Activated T-helper 1 cell treated with anti-CD3 and anti-CD28 coated beads, Interleukin-2, amount 50 U/mL, for 16 hours (primary cell): ENCODE data around the gene RTTN.

Source experiments
- DNase-seq, 2 donors: peaks; one replicate each; pipeline ENCODE4 v3.0.0-alpha.2; 2020; ENCODE audit warnings: low read depth in 1 of 2, low spot score in 1 of 2

The RTTN gene

GRCh38 chr18:70028084-70028483 lies 177.4 kb downstream of the RTTN start:
- DNase-seq: no peak

GRCh38 chr18:70025580-70025979 lies 179.9 kb downstream of the RTTN start:
- DNase-seq: no peak

DNA sequence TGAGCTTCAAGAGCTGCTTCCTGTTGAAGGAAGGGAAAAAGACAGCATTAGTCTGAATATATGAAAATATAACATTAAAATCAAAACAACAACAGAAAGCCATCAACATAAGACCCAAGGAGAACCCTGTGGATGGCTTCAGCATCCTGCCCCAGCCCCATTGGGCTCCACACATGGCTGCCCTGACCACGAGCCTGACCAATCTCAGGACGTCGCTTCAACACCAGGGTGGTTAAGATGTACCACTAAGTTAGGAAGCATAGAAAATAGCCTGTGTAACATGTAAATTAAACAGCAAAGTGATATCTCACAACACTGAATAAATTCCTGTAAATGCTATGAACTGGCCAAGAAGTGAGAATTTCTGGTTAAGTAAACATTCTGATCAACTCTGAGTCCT lies 180.7 kb downstream of the RTTN start:
- DNase-seq: no peak

DNA sequence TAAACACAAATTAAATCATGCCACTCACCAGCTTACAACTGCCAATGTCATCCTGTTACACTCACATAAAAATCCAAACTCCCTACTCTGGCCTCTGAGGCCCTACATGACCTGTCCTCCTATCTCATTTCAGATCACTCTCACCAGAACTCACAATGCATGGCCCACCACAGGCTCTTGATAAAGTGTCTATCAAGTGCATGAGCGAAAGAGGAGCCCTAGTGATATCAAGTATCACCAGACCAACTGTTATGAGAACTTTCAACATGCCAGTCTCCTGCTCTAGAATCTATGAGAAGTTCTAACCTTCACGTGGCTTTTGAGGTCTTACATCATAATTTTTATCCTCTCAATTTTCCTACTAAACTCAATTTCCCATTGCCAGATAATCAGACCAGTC lies 181.4 kb downstream of the RTTN start:
- no peak for DNase-seq

GRCh38 chr18:70022636-70023035 lies 182.9 kb downstream of the RTTN start:
- DNase-seq: no peak

DNA sequence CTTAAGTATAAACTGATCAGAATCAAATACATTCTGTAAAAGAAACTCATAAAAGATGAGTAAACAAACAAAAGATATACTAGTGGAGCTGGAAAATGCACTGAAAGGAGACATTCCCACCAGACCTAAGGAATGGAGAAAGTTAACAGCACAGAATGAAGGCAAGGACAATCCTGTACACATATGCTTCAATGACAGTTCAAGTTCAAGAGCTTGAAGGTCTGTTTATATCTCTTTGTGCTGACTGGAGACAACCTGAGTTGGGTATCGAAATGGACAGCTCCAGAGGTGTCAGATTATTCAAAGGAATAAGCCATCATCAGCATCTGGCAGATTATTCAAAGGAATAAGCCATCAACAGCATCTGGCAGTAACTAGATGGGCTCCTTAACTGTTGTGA lies 184.0 kb downstream of the RTTN start:
- DNase-seq: no peak

DNA sequence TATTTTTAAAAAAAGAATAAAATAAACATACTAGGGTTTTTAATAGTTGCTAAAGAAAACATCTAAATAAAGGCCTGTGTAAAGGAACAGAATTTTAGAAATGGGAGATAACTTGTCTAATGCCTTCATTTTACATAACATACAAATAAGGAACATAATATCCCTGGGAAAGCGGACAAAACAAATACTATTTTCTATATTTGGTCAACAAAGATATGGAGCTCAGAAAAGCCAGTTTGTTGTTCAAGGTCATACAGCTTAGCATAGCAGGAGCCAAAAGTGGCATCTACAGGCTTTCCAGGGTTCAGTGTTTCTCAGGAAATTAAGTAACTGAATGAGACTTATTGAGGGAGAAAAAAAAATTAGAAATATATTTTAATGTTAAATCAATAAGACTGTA lies 184.4 kb downstream of the RTTN start:
- DNase-seq: no peak

GRCh38 chr18:70019991-70020390 lies 185.5 kb downstream of the RTTN start:
- DNase-seq: no peak

DNA sequence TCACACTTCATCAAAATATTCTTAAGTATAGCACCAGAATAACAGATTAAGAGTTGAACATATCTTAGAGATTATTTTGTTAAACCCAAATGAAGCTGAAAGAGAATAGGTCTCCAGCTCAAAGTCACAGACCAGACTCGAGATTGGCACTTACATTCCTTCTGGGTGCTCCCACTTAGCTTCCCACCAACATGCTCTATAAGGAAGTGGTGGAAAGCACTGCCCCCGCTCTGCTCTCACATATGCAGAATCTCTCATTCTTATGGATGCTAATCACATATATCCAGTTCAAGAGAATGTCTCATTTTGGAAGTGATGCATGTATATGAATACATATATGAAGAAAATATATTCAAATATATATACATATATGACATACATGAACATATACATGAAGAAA lies 186.4 kb downstream of the RTTN start:
- no peak for DNase-seq

DNA sequence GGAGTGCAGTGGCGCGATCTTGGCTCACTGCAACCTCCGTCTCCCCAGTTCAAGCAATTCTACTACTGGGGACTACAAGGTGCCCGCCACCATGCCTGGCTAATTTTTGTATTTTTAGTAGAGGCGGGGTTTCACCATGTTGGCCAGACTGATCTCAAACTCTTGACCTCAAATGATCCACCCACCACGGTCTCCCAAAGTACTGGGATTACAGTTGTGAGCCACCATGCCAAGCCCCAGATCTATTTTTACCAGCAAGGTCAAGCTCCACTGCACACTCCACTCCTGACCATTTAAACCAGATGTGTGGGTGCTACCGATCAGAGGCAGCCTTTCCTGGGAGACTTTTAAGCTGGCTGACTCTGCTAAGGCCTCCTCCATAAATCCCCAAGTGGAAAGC lies 190.4 kb downstream of the RTTN start:
- DNase-seq: no peak

DNA sequence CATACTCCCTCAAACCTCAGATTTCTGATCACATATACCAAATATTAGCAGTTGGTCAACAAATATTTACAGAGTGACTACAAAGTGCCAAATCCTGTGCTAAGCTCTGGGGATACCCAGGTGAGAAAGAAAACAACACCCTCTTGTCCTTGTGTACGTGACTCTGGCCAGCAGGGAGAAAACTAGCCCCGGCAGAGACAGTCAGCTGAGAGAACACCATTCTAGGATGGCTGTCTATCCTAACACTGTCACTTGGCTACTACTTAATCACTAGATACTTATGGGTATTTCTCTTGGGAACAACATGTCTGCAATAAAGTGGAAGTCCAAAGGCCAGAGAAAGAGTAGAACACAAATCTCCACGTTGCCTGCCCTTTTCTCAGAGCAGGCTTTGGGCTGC lies 199.9 kb downstream of the RTTN start:
- no peak for DNase-seq

GRCh38 chr18:70004696-70005095 lies 200.8 kb downstream of the RTTN start:
- no peak for DNase-seq

DNA sequence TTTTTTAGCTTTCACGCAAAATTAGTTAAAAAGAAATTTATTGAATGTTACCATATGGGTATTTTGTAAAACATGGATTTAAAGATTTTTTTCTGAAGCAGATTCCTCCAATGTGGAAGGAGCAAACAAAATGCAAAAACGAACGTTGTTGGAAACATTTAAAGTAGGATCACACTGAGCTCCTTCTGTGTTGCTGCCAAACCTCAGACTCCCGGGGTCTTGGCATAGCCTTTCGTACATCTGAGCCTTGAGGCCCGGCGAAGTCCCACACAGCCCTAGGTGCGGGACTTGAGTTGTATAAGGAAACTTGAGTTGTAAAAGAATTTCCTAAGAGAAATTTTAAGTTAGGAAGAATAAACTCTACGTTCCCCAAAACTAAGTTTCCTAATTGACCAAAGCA lies 205.8 kb downstream of the RTTN start:
- DNase-seq: no peak

DNA sequence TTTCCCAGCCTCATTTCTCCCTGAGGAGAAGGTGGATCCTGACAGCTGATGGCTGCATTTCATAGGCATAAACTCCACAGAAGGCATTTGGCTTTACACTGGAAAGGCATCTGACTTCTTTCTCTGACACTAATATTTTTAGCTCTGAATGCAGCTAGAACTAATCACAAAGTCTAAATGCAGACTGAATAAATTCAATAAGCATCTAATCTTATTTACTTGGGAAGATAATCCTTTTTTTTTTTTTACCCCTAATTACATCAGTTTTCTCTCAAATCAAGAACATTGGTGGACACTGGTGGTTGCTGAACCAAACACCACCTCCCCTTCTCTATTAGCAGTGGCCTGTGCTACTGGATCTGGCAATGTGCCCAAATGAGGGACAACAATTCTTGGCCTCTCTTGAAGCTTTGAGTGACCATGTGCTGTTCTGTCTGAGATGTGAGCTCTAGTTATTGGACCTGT lies 206.9 kb downstream of the RTTN start:
- no peak for DNase-seq

DNA sequence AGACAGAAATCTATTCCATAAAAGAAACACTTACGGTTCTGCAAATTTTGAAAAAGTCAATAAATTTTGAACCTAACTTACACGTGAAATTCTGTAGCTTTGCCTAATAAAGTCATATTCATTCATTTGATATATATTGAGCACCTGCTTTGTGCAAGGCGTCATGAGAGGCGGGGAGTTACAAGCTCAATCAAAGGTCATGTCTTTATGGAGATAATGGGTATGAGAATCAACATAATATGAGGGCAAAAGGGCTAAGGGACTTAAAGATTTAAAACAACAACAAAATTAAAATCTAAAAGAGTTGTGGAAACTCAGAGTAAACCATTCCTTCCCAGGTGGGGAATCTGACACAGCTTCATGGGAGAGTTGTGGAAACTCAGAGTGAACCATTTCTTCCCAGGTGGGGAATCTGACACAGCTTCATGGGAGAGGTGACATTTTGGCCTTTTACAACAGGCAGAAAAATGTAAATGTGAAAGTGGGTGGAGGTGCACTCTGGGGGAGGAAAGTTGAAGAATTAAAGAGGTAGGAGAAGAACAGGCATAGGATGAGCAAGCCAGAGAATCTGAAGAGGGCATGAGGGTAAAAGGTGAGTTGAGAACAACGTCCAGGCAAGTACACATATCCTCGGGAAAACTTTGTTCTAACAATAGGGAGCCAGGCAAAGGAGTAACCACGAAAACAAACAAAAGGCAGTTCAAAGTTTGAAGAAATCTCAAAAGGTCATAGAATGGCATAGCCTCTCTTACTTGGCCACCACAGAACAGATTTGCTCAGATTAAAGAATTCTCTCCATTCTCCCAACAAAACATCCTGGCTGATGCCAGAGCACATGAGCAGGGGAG lies 208.3 kb downstream of the RTTN start:
- DNase-seq: no peak

DNA sequence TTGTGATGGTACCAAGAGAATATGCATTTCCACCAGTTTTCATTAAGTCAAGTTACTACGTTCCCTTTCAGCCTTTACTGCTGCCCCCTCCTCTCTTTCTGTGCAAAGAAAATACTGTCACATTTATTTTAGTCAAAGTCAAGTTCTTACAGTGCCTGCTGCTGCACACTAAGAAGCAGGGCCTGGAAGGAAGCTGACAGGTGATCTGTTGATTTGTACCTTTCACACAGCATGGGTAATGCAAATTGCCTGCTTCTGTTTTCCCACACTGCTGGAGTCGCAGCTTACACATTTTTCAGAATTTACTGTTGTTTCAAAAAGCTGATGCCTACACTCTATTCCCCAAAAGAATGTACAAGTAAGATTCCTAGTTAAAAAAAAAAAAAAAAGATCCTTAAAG lies 209.1 kb downstream of the RTTN start:
- DNase-seq: no peak

GRCh38 chr18:69995774-69996173 lies 209.7 kb downstream of the RTTN start:
- DNase-seq: no peak

DNA sequence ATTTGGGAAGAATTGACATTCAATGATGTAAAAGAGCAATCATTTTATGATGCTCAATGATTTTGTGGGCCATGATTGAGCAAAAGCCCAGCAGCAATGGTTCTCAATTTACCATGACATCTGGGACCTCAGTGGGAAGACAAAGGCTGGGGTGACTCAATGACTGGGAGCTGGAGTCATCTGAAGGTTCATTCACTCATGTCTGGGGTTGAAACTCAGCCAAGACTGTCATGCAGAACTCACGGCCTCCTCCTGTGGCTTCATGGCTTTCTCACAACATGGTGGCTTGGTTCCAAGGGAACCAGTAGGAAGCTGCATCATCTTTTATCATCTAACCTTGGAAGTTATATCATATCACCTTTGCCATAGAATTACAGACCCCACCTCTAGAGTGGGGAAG lies 212.7 kb downstream of the RTTN start:
- DNase-seq: no peak

DNA sequence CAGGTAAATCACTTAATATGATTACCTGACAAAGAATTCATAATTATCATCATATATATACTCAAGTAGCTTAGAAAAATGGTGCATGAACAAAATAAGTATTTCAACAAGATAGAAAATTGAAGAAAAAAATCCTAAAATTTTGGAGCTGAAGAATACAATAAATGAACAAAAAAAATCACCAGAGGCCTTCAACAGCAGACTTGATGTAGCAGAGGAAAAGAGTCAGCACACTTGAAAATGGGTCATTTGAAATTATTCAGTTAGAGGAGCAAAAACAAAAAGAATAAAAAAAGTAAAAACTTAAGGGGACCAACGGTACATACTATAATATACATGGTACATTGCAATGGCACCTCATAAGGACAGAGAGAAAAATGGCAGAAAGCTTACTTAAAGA lies 217.6 kb downstream of the RTTN start:
- DNase-seq: no peak

GRCh38 chr18:69985239-69985638 lies 220.2 kb downstream of the RTTN start:
- no peak for DNase-seq

GRCh38 chr18:69982417-69982816 lies 223.1 kb downstream of the RTTN start:
- no peak for DNase-seq

- no peak for DNase-seq
Measured at GRCh38 chr18:69981948-69982347, 223.5 kb downstream of the RTTN start.
